HG03159 (cell line): Measurements from ENCODE around the gene SLC23A2.

ENCODE experiments used
- ATAC-seq: cut with Tn5 transposase; IDR thresholded peaks from one replicate; pipeline ENCODE4 v1.9.1; 2021; ENCODE audit warnings: mild to moderate bottlenecking, moderate library complexity; ENCODE audit not compliant: unreplicated experiment

Gene SLC23A2

DNA sequence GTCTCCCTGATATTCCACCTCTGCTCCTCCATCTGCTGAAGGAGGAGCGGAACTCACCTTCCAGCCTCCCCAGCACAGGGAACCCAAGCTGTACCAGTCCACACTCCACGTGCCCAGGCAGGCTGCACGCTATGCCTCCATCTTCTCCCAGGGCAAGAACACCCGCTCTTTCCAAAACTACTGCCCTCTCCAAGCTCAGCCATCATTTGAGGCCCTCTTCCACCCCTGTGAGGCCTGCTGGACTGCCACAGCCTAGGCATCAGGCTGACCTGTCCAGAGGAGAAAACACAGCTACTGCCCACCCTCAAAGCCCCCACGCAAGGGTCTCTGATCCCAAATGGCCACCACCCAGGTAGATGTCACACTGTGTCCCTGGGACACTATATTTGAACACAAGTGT lies 179.7 kb downstream of the SLC23A2 start:
- no peak for ATAC-seq

DNA sequence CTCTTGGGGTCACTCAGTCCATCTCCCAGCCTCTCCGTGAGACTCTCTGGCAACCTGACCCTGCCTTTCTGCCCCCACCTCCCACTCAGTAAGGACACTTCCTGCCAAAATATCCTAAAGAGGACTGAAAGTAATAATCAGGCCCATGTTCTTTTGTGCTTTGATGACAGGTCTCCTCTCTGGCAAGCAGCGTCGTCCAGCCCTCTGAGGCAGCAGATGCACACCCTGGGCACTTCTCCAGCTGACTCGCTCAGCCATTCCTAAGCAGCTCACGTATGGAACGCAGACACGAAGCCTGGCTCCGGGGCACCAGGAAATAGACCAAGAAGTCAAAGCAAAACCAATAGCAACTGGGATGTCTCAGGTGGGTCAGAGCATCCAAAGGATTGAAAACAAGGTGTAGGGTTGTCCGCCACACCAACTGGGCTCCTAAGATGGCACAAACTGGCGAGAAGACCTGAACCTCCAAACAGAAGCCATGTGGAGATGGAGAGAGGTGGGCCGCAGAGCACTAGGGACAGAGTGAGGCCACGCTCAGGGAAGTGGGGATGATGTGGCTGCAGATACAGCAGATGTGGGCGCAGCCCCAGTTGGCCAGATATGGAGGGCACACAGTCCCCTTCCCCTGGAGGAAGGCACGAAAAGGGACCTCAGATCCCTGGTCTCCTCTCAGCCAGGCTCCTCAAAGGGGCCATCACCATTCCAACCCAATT lies 180.3 kb downstream of the SLC23A2 start:
- ATAC-seq, result no peak

DNA sequence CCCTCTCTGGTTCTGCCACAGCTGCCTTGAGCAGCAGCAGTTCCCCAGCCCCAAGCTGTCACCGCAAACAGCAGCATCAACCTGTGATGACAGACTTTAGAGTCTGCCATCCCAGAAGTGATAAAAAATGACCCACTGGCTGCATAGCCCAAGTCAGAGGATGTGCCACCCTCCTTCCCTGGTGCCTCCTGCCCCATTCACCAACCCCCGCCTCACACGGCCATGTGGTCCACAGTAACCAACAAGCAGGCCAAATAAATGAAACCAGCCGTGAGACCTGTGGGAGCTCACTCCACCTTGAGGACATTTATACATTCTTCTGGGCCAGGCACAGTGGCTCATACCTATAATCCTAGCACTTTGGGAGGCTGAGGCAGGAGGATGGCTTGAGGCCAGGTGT lies 181.4 kb downstream of the SLC23A2 start:
- ATAC-seq, result no peak

DNA sequence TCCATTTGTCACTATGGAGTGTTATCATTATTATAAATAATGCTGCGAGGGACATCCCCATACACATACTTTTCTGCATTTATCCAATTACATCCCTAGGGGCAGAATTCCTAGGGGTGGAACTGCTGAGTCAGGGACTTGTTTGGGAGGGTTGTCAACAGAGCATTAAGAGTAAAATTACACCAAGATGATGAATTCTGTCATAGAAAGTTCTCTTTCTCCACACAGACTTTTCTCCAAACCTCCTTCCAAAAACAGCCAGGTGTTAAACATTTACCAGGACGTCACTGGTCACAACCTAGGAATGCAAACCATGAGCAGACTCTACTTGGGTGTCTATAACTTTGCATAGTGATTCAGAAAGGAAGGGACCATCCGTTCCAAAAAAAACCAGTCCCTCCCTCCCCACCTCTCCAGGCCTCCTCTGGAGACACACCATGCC lies 184.1 kb downstream of the SLC23A2 start:
- no peak for ATAC-seq

DNA sequence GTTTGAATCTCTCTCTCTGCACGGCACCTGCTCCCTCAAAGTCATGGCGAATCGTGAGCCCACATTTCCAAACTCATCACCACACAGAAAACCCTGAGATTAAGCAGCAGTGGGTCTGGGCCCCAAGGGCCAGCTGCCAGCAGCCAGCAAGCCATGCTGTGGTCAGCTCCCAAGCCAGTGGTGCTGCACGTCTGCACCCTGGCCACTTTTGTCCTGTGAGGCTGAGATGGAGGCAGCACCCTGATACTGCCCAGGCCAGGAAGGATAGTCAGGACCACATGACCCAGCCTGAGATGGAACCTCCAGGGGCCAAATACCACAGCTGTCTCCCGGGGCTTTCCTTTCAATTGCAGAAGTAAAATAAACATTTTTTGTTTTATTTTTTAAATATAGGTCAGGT lies 185.7 kb downstream of the SLC23A2 start:
- ATAC-seq, result no peak

DNA sequence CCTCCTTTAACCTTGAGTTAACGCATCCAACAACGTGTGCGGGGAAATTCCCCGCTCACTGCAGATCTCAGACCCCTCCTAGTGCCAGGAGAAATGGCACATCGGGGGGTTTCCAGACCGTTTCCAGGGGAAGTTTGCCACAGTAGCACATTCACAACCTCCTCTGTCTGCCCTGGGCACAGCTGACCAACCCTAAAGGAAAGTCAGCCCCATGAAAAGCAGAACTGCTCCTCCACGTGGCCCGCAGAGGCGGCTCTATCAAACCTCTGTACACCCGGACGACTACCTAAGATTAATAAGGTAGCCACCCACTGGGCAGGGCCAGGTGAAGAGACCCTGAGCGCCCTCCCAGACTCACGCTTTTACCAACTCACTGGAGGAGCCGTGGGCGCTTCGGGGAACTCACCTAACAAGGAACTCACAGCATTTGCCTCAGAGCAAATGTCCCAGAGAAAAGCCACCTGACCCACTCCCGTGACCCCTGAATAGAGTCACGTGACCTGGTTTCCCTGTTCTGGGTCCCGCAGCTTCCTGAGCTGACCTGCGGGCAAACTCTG lies 186.5 kb downstream of the SLC23A2 start:
- ATAC-seq, result peak; percentile 58

DNA sequence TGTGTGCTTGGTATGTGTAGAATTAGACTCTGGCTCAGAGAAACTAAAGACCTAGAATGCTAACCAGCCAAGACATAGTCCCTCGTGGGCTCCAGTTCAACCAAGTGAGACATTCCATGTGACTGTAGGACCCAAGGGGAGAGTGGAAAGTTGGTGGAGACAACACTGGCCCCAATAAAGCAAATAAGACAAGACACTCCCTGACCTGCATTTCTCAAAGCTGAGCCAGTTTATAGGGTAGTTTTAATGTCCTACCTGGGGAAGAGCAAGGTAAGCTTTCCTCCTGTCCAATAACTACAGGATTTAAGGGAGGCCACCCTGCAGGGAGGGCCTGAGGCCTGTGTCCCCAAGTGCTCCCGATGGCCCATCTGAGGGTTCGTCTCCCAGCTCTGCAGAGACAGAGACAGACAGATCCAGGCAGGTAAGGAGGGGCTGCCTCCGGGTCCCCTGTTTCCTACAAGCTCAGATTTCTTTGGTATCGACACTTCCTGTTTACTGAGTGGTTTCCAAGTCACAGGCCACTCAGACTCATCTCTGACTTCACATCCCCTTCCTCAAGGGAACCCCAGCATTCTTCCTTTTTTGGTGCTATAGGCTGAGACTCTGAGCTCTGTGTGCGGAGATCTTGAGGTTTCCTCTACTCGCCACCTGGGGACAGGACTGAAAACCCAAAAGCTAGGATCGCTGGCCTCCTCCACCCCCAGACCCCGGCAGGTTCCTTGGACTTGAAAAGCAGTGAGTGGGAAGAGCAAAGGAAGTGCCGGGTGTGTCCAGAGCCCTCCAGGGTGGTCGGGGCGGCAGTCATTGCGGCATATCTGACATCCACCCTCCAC lies 187.2 kb downstream of the SLC23A2 start:
- ATAC-seq, result peak; percentile 52

DNA sequence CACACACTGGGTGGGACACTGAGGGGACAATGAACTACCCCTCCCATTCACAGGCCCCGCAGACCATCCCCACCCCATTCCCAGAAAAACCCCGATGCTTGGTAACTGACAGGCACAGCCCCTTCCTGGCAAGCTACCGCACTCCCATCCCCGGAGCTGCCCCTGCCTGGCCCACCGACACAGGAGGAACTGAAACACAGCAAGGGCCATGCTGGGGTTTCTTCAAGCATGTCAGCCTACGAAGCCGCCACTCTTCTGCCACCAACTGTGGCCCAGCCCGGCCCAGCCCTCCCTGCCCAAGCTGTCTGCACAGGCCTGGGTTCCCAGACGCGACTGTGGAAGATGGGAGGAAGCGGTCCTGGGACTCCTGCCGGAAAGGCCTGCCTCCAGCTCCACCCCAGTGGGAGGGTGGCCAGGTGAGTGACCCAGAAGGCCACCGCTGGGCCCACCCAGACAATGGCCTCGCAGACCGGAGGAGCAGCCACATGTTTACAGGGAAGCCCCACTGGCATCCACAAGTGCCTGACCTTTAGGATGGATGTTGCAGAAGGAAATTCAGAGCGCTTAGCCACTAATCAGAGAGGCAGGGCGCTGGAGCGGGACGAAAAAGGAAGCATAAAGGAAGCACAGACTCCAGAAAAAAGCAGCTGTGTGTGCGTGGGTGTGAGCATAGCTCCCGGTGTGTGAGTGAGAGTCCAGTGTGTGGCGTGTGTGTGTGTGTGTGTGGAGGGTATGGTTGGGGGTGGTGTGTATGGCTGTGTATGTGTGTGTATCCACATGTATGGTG lies 188.0 kb downstream of the SLC23A2 start:
- ATAC-seq, result peak; percentile 32

DNA sequence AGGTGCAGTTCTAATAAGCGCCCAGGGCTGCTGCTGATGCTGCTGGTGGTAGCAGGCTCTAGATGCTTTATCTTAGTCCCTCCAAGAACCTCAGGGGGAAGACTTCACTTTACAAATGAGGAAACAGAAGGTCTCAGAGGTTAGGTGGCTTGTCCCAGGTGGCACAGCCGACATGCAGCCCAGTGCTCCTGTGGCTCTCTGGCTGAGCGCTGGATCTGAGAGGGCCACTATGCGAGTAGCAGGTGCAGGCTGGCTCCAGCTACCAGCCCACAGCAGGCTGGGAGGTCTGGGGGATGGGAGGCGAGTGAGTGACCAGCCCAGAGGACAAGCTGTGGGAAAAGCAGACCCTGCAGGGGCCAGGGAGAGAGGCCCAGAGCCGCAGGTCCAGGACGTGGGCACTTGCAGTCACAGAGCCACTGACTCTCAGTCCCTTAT lies 188.7 kb downstream of the SLC23A2 start:
- ATAC-seq, result no peak

DNA sequence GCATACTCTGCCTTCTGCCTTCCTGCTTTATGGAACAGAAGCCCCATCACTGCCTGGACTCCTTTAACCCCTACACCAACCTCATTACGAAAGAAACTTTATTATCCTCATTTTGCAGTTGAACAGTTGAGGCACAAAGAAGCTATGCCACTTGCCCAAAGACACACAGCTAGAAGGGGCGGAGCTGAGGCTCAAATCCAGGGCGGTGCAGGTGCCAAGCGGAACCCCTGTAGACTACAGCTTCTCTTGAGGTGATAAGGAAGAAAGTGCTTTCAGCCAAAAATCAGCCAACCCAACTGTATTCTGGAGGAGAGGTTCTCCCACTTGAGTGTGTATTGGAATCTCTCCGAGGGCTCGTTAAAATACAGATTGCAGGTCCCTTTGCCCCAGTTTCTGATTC lies 189.1 kb downstream of the SLC23A2 start:
- ATAC-seq, result no peak

DNA sequence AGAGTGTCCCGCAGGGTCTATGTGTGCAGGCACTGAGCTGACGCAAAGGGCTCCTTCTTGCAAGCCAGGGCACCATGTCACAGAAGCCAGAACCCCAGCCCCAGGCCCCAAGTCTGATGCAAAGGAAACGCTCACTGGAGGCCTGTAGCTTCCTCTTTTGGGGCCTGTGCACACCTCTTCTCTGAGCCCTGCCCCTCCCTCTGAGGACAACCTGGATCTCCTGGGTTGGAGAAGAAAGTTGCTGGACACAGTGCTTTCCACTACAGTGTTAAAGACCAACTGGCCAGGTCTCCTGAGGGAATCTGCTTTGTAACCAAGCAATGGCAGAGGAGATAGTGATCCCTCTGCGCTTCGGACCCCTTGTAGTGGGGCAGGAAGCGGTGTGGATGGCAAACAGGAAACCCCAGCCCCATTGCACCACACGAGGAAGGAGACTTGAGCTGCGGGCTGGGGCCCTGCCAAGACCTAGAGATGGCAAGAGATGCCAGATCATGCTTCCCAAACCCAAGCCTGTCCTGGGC lies 189.6 kb downstream of the SLC23A2 start:
- no peak for ATAC-seq

DNA sequence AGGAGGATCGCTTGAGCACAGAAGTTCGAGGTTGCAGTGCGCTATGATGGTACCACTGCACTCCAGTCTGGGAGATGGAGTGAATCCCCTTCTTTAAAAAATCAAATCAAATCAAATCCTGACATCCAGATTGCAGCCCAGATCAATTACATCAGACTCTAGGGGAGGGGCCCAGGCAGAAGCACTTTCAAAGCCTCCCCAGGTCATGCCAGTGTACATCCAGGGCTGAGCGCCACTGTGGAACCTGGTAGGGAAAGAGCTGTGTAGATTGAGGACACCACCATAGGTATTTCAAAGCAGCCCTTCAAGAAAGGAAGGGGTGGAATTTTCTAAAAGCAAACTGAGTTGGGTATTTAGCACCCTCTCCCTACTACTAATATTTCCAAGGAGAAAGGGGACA lies 190.1 kb downstream of the SLC23A2 start:
- no peak for ATAC-seq

DNA sequence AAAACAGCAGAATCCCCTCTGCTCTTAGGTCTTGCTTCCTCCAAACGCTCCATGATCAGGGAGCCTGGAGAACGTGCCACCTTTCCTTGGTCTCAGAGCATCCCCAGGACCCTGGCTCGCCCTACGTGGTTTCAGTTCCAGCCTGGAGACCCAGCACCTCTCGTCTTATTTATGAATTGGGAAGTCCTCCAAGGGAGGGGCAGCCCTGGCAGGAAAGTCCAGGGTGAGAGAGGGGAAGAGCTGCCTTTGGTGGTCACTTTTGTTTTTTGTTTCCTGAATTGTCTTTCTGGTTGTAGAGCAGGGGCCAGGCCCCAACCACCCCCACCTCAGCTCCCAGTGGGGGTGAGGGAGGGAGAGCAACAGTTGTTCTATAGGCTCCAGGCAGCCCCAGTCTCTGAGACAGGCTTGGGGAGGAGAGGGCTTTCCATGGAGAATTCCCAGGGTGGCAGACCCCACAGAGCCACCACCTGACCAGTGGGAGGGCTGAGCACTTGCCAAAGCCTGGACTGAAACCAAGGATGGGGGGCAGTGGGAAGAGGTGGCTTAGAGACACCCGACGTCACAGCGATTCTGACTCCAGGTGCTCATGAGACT lies 190.8 kb downstream of the SLC23A2 start:
- ATAC-seq, result no peak

DNA sequence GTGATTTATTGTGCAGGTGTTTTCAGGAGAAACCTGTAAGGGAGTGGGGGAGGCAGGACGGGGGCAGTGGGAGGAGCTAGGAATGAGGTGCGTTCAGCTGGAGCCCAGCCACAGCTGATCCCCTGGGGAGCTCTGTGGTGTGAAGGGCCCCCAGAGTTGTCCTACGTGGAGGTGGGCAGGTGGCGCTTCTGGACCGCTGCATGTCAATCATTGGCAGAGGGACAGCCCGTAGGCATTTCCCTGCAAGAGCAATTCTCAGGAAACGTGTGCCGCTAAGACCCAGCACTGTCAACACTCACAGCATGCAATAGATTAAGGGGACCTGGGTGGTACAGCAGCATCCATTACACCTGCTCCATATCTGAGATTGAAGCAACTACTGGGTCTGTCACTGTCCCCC lies 191.6 kb downstream of the SLC23A2 start:
- ATAC-seq, result no peak

DNA sequence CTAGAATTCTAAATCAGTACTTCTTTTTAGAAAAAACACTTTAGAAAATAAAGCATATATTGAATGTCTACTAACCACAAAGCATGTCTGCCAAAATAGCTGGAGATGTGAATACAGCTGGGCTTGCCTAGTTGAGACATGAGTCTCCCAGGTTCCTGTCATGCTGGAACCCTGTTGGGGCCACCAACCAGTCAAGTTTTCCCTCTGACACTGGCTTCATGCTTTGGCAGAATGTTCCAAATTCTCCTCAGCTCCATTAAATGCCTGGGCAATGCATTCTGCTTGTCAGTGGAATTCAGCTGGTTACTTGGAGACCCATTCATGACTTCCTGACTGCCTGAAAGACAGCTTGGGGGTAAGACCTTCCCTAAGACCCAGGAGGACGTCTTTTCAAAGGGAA lies 192.4 kb downstream of the SLC23A2 start:
- ATAC-seq, result no peak

DNA sequence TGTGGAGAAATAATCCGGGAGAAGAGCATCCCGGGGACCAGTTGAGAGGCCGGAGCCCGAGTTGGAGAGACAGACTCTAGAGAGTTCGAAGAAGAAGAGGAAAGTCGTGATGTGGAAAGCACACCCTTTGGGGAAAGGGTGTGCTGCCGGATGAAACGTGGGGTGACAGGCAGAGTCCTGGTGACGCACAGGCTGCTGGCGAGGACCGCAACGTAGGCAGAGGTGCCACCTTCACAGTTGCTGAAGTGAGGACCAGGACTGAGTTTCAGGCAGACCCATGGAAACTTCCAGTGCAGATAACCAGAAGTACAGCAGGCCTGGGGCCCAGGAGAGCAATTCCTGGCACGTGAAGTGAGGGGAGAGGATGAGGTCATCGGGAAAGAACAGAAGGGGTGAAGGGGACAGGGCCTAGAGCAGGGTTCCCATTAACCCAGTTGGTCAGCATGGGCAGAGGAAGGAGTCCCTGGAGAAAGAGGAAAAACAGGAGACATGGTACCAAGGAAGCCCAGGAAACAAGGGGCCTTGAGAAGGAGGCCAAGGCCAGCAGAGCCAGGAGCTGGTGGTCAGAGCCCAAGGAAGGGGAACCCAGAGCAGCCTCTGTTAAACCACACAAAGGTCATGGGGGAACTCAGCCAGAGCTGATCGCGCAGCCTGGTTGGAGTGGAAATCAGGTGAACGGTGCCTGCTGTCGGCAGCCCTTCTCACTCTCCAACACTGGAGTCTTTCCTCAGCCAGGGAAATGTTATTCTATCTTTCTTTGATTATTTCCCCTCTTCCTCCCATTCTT lies 195.5 kb downstream of the SLC23A2 start:
- ATAC-seq, result no peak

DNA sequence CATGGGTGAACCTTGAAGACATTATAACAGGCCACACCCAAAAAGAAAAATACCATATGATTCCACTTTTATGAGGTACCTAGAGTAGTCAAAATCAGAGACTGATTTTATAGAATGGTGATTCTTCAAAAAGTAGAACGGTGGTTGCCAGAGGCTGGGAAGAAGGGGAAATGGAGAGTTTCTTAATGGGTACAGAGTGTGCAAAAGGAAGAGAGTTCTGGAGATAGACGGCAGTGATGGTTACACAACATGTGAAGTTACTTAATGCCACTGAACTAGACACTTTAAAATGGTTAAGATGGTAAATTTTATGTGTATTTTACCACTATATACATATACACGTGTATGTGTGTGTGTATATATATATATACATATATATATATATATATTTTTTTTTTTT lies 198.8 kb downstream of the SLC23A2 start:
- ATAC-seq, result no peak
